ENCODE data around the gene MCC. TPM values are rescaled to one million over a fixed set of nuclear protein-coding genes. Genes with fewer than 3 reads are reported as not detected.

Gene MCC
- total RNA-seq, 1 experiment from 2014 or later: 0.60 TPM

DNA sequence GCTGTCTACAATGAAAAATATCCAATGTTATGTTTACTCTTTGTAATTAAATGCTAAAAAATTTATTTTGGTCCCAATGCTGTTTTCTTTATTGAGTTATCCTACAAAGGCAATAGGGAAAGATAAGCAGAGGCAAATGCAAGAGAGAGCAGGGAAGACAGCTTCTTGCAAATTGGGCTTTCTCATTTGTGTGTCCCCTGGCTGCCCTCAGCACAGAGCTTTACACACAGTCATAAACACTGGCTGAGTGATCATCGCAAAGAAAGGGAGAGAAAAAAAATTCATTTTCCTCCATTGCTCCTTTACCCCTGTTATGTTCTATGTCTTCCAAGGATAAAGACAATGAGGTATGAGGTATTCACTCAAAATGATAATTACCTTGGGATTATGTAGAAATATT is 51.1 kb downstream of the MCC start:
- Histone ChIP-seq H3K27ac (ENCODE audit: low read depth, low read length, poor library complexity, severe bottlenecking) (no peak overlapping the region), H3K27me3 (replicated peaks; ENCODE audit: insufficient read depth, low read depth, low read length, poor library complexity) (peaks cover 9% of the 10 kb centered on the region), H3K4me3 (ENCODE audit: low read depth, low read length, poor library complexity, severe bottlenecking) (no peak overlapping the region), H3K9me3 (ENCODE audit: low read depth, low read length, poor library complexity, severe bottlenecking) (no peaks in the 10 kb centered on the region), H3K4me1 (ENCODE audit: insufficient read depth, low read length, poor library complexity, severe bottlenecking) (no peaks in the 10 kb centered on the region), H3K36me3 (ENCODE audit: insufficient read depth, low read length, poor library complexity, severe bottlenecking) (no peaks in the 10 kb centered on the region)
- no peak for DNase-seq (ENCODE audit: low spot score)
- TF ChIP-seq, protein P1, sequence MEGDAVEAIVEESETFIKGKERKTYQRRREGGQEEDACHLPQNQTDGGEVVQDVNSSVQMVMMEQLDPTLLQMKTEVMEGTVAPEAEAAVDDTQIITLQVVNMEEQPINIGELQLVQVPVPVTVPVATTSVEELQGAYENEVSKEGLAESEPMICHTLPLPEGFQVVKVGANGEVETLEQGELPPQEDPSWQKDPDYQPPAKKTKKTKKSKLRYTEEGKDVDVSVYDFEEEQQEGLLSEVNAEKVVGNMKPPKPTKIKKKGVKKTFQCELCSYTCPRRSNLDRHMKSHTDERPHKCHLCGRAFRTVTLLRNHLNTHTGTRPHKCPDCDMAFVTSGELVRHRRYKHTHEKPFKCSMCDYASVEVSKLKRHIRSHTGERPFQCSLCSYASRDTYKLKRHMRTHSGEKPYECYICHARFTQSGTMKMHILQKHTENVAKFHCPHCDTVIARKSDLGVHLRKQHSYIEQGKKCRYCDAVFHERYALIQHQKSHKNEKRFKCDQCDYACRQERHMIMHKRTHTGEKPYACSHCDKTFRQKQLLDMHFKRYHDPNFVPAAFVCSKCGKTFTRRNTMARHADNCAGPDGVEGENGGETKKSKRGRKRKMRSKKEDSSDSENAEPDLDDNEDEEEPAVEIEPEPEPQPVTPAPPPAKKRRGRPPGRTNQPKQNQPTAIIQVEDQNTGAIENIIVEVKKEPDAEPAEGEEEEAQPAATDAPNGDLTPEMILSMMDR (conservative IDR thresholded peaks at IDR 0.05; ENCODE audit: low read depth, low read length): no peak
- no peak for TF ChIP-seq EZH2 (IDR thresholded peaks at IDR 0.05; ENCODE audit: borderline replicate concordance, low read depth, low read length, poor library complexity, severe bottlenecking)
- no TSS peak for BruUV-seq (replicated peaks)
- POLR2A ChIA-PET (ENCODE audit: low non-redundant PET): no interaction called here
- intact Hi-C loops (cut with micrococcal nuclease; ENCODE audit: unreplicated experiment): no loop called here
- CTCF ChIA-PET: no interaction called here

DNA sequence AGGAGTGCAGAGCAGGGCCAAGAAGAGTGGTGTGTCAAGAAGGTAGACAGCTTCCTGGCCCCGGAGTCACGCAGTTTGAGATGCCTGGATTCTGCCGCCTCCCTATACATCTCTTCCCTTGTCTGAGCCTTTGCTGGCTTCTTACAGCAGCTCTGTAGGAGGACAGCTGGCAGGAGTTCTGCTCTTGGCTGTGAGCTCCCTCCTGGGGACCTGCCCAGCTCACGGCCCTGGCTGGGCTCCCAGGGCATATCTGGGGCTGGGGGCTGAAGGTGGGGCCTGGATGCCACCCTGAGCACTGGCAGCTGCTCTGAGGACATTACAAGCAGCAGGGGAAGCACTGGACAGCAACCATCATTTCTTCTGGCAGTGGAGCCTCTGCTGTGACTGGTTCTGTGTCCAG is 52.7 kb downstream of the MCC start:
- BruUV-seq (replicated peaks): no TSS peak
- CTCF ChIA-PET: no interaction called here
- no peak for DNase-seq (ENCODE audit: low spot score)
- H3K4me1 ChIP-seq (ENCODE audit: insufficient read depth, low read length, poor library complexity, severe bottlenecking): no peaks in the 10 kb centered on the region
- no peaks in the 10 kb centered on the region for H3K9me3 ChIP-seq (ENCODE audit: low read depth, low read length, poor library complexity, severe bottlenecking)
- TF ChIP-seq, protein P1 (conservative IDR thresholded peaks at IDR 0.05; ENCODE audit: low read depth, low read length): no peak
- no peak for TF ChIP-seq EZH2 (IDR thresholded peaks at IDR 0.05; ENCODE audit: borderline replicate concordance, low read depth, low read length, poor library complexity, severe bottlenecking)
- no peak overlapping the region for H3K4me3 ChIP-seq (ENCODE audit: low read depth, low read length, poor library complexity, severe bottlenecking)
- H3K36me3 ChIP-seq (ENCODE audit: insufficient read depth, low read length, poor library complexity, severe bottlenecking): no peaks in the 10 kb centered on the region
- POLR2A ChIA-PET (ENCODE audit: low non-redundant PET): no interaction called here
- intact Hi-C loops (cut with micrococcal nuclease; ENCODE audit: unreplicated experiment): no loop called here
- H3K27ac ChIP-seq (ENCODE audit: low read depth, low read length, poor library complexity, severe bottlenecking): no peak overlapping the region
- H3K27me3 ChIP-seq (replicated peaks; ENCODE audit: insufficient read depth, low read depth, low read length, poor library complexity): peaks cover 9% of the 10 kb centered on the region

DNA sequence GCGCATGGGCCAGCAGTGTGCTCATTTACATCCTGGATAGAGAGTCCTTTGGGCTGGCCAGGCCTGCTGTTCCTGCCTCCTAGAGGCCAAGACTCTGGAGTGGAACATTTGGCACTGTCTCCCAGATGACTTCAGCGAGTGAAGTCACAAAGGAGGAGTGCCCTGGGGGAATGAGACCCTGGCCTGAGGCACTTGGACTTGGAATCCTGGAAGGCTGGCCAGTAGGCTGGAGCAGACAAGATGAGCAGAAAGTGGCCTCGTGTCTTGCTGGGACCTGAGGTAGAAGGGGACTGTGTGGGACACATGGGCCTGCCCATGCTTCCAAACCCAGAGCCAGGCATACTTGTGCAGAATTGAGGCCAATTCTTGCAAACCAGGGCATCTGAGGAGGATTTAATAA is 53.4 kb downstream of the MCC start, which contains the start of gene TSSK1B:
Gene TSSK1B, minus strand, starts transcription at position 101 of the 400 bp plus-strand sequence. CDS start 150 bp downstream, outside the sequence.
- no peak for DNase-seq (ENCODE audit: low spot score)
- no peak for TF ChIP-seq EZH2 (IDR thresholded peaks at IDR 0.05; ENCODE audit: borderline replicate concordance, low read depth, low read length, poor library complexity, severe bottlenecking)
- TF ChIP-seq, protein P1 (conservative IDR thresholded peaks at IDR 0.05; ENCODE audit: low read depth, low read length): no peak
- Histone ChIP-seq H3K4me3 (ENCODE audit: low read depth, low read length, poor library complexity, severe bottlenecking) (no peak within 1 kb of the TSS), H3K27me3 (replicated peaks; ENCODE audit: insufficient read depth, low read depth, low read length, poor library complexity) (peaks cover 9% of the 10 kb centered on the region), H3K4me1 (ENCODE audit: insufficient read depth, low read length, poor library complexity, severe bottlenecking) (no peaks in the 10 kb centered on the region), H3K9me3 (ENCODE audit: low read depth, low read length, poor library complexity, severe bottlenecking) (no peaks in the 10 kb centered on the region), H3K36me3 (ENCODE audit: insufficient read depth, low read length, poor library complexity, severe bottlenecking) (no peaks in the 10 kb centered on the region), H3K27ac (ENCODE audit: low read depth, low read length, poor library complexity, severe bottlenecking) (no peak within 1 kb of the TSS)
- POLR2A ChIA-PET (ENCODE audit: low non-redundant PET): no interaction called here
- intact Hi-C loops (cut with micrococcal nuclease; ENCODE audit: unreplicated experiment): no loop called here
- no TSS peak for BruUV-seq (replicated peaks)
- CTCF ChIA-PET: no interaction called here

All from A673 (cell line).